Measurements from ENCODE around the gene MCRIP2. TPM values are rescaled to one million over a fixed set of nuclear protein-coding genes. Genes with fewer than 3 reads are reported as not detected.

Gene MCRIP2
- polyA plus RNA-seq, 4 donors = 3.5 to 30.3 (median 15.3) TPM

- DNase-seq (ENCODE audit: low read depth in 4 of 4, low spot score in 3 of 4) = no peak
Observed at GRCh38 chr16:647173-647902, 5.7 kb downstream of the MCRIP2 start.

DNA sequence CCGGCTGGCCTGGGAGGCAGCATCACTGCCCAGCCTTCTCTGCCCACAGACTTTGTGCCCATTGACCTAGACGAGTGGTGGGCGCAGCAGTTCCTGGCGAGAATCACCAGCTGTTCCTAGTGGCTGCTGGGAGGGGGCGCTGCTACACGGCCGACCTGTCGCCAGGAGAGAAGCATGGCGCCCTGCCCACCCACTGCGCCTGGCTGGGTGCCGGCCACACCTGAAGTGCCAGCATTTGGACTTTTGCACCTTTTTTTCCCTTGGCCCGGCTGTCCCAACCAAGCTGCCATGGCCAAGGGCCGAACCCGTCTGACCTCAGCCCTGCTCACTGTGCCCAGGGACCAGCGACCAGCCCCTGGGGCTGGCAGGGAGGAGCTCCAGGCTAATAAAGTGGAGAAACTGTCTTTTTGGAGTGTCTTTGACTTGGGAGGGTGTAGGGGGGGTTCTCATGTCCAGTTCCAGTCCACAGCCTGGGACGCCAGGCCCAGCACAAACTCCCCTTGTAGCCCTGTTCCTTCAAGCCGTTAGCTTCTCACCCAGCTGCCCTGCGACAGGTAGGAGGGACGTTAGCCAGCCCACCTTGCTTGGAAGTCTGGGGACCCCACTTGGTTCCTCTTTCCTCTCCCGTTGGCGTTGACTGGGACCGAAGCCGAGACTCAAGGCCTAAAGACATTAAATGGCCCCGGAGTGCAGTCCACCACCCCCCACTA lies 6.6 kb downstream of the MCRIP2 start:
- no peak for DNase-seq (ENCODE audit: low read depth in 4 of 4, low spot score in 3 of 4)

DNA sequence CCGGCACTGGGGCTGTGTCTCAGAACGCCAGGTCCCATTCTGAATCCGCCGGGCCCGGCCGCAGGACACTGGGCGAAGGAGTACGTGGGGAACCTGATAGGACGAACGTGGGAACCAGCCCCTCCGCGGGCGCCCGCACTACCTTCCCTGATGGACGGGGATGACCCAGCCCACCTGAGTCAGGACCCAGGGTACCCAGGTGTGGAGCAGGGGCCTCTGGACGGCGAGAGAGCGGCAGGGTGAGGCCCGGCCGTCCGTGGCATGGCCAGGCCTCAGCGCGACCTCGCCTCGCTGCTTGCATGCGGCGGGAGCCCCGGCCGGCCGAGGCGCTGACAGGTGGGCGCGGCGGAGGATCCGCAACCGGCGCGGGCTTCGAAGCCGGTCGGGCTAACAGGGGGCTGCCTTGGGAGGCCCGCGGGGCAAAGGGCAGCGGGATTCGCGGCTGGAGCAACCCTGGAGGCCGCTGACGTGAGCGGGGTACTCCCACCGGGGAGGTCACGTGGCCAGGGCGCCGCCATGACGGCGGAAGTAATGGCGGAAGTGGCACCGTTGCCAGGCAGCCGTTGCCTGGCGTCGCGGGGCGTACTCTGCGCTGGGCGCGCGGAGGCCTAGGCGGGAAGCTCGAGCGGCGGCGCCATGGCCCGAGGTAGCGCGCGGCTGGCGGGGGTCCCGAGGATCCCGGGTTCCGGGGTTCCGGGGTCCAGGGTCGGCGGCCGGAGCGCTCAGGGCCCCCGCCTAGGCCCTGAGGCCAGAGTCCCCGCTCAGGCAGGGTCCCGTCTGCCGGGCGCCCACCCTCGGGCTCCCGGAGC lies 7.4 kb downstream of the MCRIP2 start, which contains the start of gene WDR90:
WDR90 (plus strand) TSS at position 585 of the 809 bp plus-strand sequence; CDS start at position 637, 52 bp downstream.
- peak; percentile 68 to 82 (median 78) for DNase-seq (ENCODE audit: low read depth in 4 of 4, low spot score in 3 of 4)

- DNase-seq (ENCODE audit: low read depth in 4 of 4, low spot score in 3 of 4) = no peak
Observed at GRCh38 chr16:649631-650030, 8.0 kb downstream of the MCRIP2 start.

GRCh38 chr16:651844-652243 lies 10.2 kb downstream of the MCRIP2 start:
- DNase-seq (ENCODE audit: low read depth in 4 of 4, low spot score in 3 of 4) = no peak

DNA sequence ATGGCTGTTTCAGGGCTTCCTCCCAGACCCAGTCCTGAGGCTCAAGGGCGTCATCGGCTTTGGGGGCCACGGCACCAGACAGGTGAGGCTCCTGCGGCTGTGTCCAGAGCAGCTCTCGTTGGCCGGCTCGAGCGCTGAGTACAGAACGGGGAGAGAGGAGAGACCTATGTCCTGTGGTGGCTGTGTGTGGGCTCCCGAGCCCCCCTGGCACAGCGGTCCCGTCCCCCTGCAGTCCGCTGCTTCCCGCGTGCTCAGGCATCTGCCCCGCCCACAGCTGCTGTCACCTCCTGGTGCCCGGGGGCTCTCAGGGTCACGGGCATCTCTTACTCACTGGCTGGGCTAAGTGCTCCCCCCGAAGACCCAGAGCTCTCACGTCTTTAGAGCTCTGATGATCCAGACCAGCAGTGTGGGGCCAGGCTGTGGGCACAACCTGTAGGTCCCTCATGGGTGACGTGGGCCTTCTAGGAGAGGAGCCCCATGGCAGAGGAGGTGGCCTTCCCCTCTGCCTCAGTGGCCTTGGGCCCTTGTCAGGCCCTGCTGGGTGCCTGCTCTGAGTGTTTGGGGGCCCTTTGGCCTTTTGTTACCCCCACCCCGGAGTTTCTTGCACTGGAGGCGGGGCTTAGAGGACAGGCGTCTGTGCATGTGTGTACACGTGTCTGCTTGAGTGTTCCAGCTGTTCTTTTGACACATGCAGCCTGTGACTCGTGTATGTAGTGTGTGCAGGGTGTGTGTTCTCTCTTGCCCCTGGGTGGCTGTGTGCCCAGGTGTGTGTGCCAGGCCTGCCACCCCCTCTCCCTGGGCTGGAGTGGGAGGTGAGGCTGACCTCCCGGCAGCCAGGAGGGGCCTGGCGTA lies 11.1 kb downstream of the MCRIP2 start:
- DNase-seq (ENCODE audit: low read depth in 4 of 4, low spot score in 3 of 4) = no peak

DNA sequence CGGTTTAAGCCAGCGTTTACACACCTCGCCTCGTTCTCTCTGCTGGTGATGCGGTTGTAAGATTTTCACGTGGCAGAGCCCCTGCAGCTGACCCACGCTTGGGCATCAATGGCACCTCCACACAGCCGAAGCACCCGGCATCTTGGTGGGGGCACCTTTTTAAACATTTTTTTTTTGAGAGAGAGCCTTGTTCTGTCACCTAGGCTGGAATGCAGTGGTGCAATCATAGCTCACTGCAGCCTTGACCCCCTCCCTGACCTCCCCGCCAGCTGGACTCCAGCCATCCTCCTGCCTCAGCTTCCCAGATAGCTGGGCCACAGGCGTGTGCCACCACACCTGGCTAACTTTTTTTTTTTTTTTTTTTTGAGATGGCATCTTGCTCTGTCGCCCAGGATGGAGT lies 12.4 kb downstream of the MCRIP2 start:
- DNase-seq (ENCODE audit: low read depth in 4 of 4, low spot score in 3 of 4) = no peak

- no peak for DNase-seq (ENCODE audit: low read depth in 4 of 4, low spot score in 3 of 4)
Observed at GRCh38 chr16:657487-657886, 15.9 kb downstream of the MCRIP2 start.

DNA sequence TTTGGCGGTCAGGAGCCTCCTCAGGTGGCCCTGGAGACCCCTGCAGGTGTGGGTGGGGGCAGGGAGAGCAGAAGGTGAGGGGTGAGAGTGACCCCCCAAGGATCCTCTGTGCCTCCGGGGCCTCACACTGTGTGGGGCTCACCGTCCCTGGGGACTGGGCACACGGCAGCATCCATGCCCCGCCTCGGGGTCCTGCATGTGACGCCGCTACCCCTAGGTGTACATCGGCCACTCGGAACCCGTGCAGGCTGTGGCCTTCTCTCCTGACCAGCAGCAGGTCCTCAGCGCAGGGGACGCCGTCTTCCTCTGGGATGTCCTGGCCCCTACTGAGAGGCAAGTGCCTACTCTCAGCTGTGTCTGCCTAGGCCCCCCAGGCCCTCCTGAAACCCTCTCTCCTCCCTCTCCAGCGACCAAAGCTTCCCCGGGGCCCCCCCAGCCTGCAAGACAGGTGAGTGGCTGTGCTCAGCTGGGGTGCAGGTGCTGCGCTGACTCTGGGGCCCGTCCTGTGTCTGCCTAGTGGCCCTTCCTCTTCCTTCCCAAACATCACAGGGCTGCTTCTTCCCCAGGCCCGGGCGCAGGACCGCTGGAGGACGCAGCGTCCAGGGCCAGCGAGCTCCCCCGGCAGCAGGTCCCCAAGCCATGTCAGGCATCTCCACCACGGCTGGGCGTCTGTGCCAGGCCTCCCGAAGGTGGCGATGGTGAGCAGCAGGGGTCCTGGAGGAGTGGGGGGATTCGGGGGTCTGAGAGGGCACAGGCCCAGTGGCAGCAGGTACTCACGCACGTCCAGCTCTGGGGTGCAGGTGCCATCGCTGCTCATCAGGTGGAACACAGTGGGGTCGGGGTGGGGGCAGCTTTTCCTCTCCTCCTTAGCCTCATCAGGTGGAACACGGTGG lies 17.3 kb downstream of the MCRIP2 start:
- DNase-seq (ENCODE audit: low read depth in 4 of 4, low spot score in 3 of 4) = no peak

DNA sequence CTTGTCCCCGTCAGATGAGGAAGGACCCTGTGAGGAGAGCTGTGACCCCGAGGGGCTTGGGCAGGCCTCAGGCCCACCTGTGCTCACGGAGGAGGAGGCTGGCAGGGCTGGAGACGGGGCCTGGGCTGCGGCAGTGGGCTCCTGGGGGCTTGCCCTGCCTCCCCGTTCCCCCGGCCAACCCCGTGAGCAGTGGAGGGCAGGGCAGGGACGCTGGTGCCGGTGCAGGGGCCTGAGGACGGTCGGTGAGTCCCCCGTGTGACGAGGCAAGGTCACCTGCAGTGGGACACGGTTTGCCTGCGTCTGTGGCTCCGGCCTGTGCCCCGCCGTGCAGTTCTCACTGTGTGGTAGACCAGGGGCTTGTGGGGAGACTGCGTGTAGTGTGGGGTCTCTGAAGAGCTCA lies 18.0 kb downstream of the MCRIP2 start:
- DNase-seq (ENCODE audit: low read depth in 4 of 4, low spot score in 3 of 4) = no peak

- no peak for DNase-seq (ENCODE audit: low read depth in 4 of 4, low spot score in 3 of 4)
Observed at GRCh38 chr16:660132-660458, 18.5 kb downstream of the MCRIP2 start.

GRCh38 chr16:660459-661183 lies 19.0 kb downstream of the MCRIP2 start:
- DNase-seq (ENCODE audit: low read depth in 4 of 4, low spot score in 3 of 4) = peak in 1 of 4 donors; percentile 44

DNA sequence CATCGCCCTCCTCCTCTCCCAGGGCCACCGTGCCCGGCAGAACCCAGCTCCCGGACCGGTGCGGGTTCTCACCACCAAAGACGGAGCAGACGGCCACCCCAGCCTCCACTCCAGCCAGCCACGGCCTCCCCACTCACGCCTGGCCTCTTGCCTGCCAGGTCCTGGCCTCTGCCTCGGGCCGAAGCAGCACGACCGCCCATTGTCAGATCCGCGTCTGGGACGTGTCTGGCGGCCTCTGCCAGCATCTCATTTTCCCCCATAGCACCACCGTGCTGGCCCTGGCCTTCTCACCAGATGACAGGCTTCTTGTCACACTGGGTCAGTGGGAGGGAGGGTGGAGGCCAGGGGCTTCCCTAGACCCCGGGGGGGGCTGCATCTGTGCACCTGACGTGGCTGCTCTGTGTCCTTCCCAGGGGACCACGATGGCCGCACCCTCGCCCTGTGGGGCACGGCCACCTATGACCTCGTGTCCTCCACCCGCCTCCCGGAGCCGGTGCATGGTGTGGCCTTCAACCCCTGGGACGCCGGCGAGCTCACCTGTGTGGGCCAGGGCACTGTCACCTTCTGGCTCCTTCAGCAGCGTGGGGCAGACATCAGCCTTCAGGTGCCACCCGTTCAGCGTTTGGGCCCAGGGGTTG lies 19.7 kb downstream of the MCRIP2 start:
- no peak for DNase-seq (ENCODE audit: low read depth in 4 of 4, low spot score in 3 of 4)

GRCh38 chr16:662095-662494 lies 20.5 kb downstream of the MCRIP2 start:
- no peak for DNase-seq (ENCODE audit: low read depth in 4 of 4, low spot score in 3 of 4)

DNA sequence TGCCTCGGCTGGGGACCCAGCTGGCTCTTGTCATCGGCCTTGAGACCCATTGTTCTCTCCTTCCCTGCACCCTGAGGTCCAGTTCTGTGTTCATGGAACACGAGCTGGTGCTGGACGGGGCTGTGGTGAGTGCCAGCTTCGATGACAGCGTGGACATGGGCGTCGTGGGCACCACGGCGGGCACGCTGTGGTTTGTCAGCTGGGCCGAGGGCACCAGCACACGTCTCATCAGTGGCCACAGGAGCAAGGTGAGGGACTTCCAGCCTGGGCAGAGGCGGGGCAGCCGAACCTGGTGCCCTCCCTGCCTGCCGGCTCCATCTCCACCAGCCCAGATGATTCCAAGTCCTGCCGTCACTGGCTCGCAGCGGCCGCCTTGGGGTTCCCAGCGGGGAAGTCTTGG lies 21.0 kb downstream of the MCRIP2 start:
- no peak for DNase-seq (ENCODE audit: low read depth in 4 of 4, low spot score in 3 of 4)

GRCh38 chr16:666572-666971 lies 24.9 kb downstream of the MCRIP2 start:
- DNase-seq (ENCODE audit: low read depth in 4 of 4, low spot score in 3 of 4) = no peak

DNA sequence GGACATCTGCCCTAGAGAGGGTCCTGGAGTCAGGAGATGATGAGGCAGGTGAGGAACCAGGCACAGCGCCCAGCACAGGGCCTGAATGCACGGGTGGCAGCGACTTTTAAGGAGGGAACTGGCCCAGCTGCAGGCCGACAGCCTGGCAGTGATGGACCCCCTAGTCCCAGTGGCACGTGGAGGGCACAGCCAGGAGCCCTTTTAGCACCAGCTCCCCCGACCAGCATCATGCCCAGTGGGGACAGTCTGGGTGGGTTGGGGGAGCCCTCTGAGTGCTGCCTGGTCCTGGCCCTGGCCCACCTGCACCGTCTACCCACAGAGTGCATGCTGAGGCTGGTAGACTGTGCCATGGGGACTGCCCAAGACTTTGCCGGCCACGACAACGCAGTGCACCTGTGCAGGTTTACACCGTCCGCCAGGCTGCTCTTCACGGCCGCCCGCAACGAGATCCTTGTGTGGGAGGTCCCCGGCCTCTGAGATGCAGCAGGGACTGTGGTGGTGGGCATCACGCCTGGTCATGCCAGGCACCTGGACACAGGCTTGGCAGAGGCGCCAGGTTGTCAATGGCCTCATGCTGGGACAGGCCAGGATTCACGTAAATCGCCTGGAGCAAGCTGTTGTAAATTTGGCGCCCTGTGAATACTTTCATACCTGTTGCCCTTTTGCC lies 25.6 kb downstream of the MCRIP2 start:
- no peak for DNase-seq (ENCODE audit: low read depth in 4 of 4, low spot score in 3 of 4)

All from left renal pelvis (tissue), 4 donors.